Endothelial cell (in vitro differentiated cells): ENCODE data around the gene PAX4. TPM values are rescaled to one million over a fixed set of nuclear protein-coding genes. Genes with fewer than 3 reads are reported as not detected.
A peak's percentile ranks its signal among the peaks of the same experiment; 100 is the strongest.

Experiments used
- DNase-seq: peaks from one replicate; pipeline ENCODE4 v3.0.0; 2021; ENCODE audit warnings: low spot score
- H3K27ac Mint-ChIP-seq: one replicate; pipeline ENCODE4 v1.8.0; 2021; ENCODE audit warnings: mixed read lengths, inconsistent platforms; ENCODE audit not compliant: unreplicated experiment
- H3K27me3 Mint-ChIP-seq: one replicate; pipeline ENCODE4 v1.8.0; 2021; ENCODE audit warnings: mild to moderate bottlenecking, moderate library complexity, mixed read lengths, inconsistent platforms; ENCODE audit not compliant: unreplicated experiment
- H3K36me3 Mint-ChIP-seq: one replicate; pipeline ENCODE4 v1.8.0; 2021; ENCODE audit warnings: mild to moderate bottlenecking, low read depth, mixed read lengths, inconsistent platforms; ENCODE audit not compliant: unreplicated experiment
- H3K4me1 Mint-ChIP-seq: one replicate; pipeline ENCODE4 v1.8.0; 2021; ENCODE audit warnings: mild to moderate bottlenecking, mixed read lengths, inconsistent platforms; ENCODE audit not compliant: unreplicated experiment
- H3K4me3 Mint-ChIP-seq: one replicate; pipeline ENCODE4 v1.8.0; 2021; ENCODE audit warnings: mild to moderate bottlenecking, mixed read lengths, inconsistent platforms; ENCODE audit not compliant: unreplicated experiment
- H3K9me3 Mint-ChIP-seq: one replicate; pipeline ENCODE4 v1.8.0; 2021; ENCODE audit warnings: mixed read lengths, inconsistent platforms; ENCODE audit not compliant: unreplicated experiment
- CTCF ChIP-seq: fragments of 200-600 bp; sonication (generic); IDR thresholded peaks from one replicate; pipeline ENCODE4 v1.5.0; 2021; ENCODE audit warnings: antibody characterized with exemption; ENCODE audit not compliant: unreplicated experiment
- total RNA-seq: library from RNA; stranded (reverse); fragmentation: NEBNext Ultra II Directional; extraction: Animal tissue kit (Norgen Biotek cat#: 25700); gene quantifications from one replicate; pipeline ENCODE4 v1.2.1, GENCODE V29; 2021; ENCODE audit not compliant: unreplicated experiment

Gene PAX4
- total RNA-seq, 1 donor from 2014 or later, result 0.33 TPM

DNA sequence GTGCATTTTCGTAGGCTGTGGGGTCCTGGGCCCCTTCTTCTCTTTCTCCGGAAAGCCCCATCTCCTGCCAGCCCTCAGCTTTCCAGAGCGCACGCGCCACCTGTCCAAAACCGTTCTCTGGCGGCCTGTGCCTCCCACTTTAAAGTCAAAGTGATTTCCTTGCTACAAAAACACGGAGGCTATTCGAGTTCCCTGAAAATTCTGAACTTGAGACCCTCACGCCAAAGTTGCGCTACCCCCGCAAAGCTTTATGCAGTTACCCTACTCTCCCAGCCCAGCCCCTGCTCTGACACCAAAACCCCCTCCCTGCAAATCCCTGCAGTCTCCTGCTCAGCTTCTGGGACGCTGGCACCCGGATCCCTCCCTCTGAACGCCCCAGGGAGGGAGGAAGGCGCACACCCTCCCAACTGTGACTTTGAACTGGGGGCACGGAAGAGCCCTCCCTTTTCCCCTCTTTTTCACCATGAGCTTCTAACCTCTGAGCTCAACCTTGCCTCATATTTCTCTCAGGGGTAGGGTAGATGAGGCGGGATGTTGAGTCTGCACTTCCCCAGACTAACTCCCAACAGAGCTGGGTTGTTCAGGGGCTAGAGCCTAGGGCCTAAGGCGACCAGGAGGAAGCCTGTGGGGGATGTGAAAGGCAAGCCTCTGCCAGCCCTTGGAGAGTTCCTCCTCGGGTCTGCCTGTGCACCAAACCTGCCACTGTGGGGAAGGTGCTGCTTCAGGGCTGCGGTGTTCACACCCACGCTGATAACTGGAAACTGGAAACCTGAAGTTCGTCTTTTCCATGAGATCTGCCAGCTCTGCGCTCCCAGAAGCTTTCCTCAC lies 2.7 kb upstream of the PAX4 start:
- Mint-ChIP-seq H3K36me3 (no peaks in the 10 kb centered on the region), H3K27me3 (peaks cover 9% of the 10 kb centered on the region), H3K27ac (no peak overlapping the region), H3K4me3 (peak overlapping the region; percentile 85), H3K4me1 (peaks cover 11% of the 10 kb centered on the region), H3K9me3 (no peaks in the 10 kb centered on the region)
- TF ChIP-seq CTCF, result no peak
- no peak for DNase-seq

GRCh38 chr7:127619681-127620405 lies 1.9 kb upstream of the PAX4 start:
- no peak for TF ChIP-seq CTCF
- no peak overlapping the region for H3K27ac Mint-ChIP-seq
- DNase-seq, result peak; percentile 39
- peaks cover 13% of the 10 kb centered on the region for H3K4me1 Mint-ChIP-seq
- H3K36me3 Mint-ChIP-seq, result no peaks in the 10 kb centered on the region
- H3K4me3 Mint-ChIP-seq, result peak overlapping the region; percentile 85
- peaks cover 9% of the 10 kb centered on the region for H3K27me3 Mint-ChIP-seq
- H3K9me3 Mint-ChIP-seq, result no peaks in the 10 kb centered on the region

DNA sequence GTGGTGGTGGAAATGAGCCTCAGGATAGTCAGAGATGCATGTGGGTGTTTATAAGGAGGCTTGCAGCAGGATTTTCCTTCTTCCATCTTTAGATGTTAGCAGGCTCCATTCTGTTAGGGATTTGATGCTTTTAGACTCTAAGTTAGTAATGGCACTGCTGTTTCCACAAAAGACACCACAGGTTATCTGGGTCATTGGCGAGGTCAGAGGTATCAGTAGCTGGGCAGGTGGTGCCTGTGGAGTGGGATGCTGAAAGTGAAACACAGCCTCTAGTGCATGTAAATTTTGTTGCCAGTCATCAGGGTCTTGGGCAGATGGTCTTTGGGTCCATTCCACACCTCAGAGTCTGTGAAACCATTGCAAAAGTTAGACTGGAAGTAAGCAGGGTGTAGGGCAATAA lies 833 bp upstream of the PAX4 start:
- Mint-ChIP-seq H3K4me3 (no peak overlapping the region), H3K9me3 (no peaks in the 10 kb centered on the region), H3K27ac (no peak overlapping the region), H3K4me1 (peaks cover 13% of the 10 kb centered on the region), H3K36me3 (no peaks in the 10 kb centered on the region), H3K27me3 (peaks cover 9% of the 10 kb centered on the region)
- DNase-seq, result no peak
- TF ChIP-seq CTCF, result no peak

GRCh38 chr7:127616724-127617123 lies 1.2 kb downstream of the PAX4 start:
- no peaks in the 10 kb centered on the region for H3K36me3 Mint-ChIP-seq
- no peak for DNase-seq
- no peaks in the 10 kb centered on the region for H3K9me3 Mint-ChIP-seq
- H3K27me3 Mint-ChIP-seq, result peaks cover 14% of the 10 kb centered on the region
- no peak overlapping the region for H3K27ac Mint-ChIP-seq
- TF ChIP-seq CTCF, result no peak
- peaks cover 13% of the 10 kb centered on the region for H3K4me1 Mint-ChIP-seq
- no peak overlapping the region for H3K4me3 Mint-ChIP-seq

DNA sequence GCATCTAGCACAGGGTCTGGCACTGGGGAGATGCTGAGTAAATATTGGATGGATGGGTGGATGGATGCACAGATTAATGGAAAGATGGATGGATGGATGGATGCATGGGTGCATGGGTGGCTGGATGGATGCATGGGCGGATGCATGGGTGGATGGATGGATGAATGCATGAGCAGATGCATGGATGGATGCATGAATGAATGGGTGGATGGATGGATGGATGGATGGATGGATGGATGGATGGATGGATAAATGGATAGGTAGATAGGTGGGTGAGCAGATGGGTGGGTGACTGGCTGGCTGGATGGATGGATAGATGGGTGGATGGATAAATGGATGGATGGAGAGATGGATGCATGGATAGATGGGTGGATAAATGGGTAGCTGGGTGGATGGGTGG lies 5.7 kb downstream of the PAX4 start:
- no peak for DNase-seq
- H3K4me3 Mint-ChIP-seq, result peak overlapping the region; percentile 35
- H3K27ac Mint-ChIP-seq, result no peak overlapping the region
- TF ChIP-seq CTCF, result no peak
- H3K27me3 Mint-ChIP-seq, result peaks cover 12% of the 10 kb centered on the region
- H3K4me1 Mint-ChIP-seq, result peaks cover 2% of the 10 kb centered on the region
- H3K9me3 Mint-ChIP-seq, result no peaks in the 10 kb centered on the region
- H3K36me3 Mint-ChIP-seq, result peaks cover 6% of the 10 kb centered on the region
